ENCODE results near the gene CTTNBP2NL.

Gene CTTNBP2NL

GRCh38 chr1:112453876-112454275 is 57.9 kb downstream of the CTTNBP2NL start:
- no peak overlapping the region for H3K4me3 ChIP-seq
- DNase-seq (ENCODE audit: low spot score) = no peak
- TF ChIP-seq, protein P1, sequence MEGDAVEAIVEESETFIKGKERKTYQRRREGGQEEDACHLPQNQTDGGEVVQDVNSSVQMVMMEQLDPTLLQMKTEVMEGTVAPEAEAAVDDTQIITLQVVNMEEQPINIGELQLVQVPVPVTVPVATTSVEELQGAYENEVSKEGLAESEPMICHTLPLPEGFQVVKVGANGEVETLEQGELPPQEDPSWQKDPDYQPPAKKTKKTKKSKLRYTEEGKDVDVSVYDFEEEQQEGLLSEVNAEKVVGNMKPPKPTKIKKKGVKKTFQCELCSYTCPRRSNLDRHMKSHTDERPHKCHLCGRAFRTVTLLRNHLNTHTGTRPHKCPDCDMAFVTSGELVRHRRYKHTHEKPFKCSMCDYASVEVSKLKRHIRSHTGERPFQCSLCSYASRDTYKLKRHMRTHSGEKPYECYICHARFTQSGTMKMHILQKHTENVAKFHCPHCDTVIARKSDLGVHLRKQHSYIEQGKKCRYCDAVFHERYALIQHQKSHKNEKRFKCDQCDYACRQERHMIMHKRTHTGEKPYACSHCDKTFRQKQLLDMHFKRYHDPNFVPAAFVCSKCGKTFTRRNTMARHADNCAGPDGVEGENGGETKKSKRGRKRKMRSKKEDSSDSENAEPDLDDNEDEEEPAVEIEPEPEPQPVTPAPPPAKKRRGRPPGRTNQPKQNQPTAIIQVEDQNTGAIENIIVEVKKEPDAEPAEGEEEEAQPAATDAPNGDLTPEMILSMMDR (IDR thresholded peaks at IDR 0.05) = no peak
- H3K27ac ChIP-seq = no peak overlapping the region

- Histone ChIP-seq H3K4me3 (no peak overlapping the region), H3K27ac (no peak overlapping the region)
- DNase-seq (ENCODE audit: low spot score) = no peak
- TF ChIP-seq, protein P1 (IDR thresholded peaks at IDR 0.05) = no peak
Observed at GRCh38 chr1:112454316-112454715, 58.3 kb downstream of the CTTNBP2NL start.

DNA sequence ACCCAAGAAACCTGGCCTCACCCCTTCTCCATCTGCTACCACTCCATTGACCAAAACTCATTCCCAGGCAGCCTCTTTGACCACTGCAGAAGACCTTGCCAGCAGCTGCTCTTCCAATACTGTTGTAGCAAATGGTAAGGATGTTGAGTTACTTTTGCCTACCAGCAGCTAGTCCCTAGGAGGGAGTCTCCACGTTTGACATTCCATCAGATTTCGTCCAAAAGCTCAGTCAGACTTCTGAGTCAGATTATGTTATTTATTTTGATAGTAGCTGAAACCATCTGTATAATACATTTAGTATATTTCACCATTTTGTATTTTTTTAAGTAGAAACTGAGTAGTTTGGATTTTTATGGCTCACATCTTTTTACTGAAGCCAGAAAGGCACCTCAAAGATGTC is 61.2 kb downstream of the CTTNBP2NL start:
- no peak for DNase-seq (ENCODE audit: low spot score)
- no peak overlapping the region for H3K27ac ChIP-seq
- TF ChIP-seq, protein P1 (IDR thresholded peaks at IDR 0.05) = no peak

GRCh38 chr1:112457955-112458354 is 61.9 kb downstream of the CTTNBP2NL start:
- TF ChIP-seq, protein P1 (IDR thresholded peaks at IDR 0.05) = no peak
- no peak overlapping the region for H3K4me3 ChIP-seq
- H3K27ac ChIP-seq = no peak overlapping the region
- DNase-seq (ENCODE audit: low spot score) = no peak

More for the DNA sequence above, 61.2 kb downstream of the CTTNBP2NL start:
- no peak overlapping the region for H3K4me3 ChIP-seq

DNA sequence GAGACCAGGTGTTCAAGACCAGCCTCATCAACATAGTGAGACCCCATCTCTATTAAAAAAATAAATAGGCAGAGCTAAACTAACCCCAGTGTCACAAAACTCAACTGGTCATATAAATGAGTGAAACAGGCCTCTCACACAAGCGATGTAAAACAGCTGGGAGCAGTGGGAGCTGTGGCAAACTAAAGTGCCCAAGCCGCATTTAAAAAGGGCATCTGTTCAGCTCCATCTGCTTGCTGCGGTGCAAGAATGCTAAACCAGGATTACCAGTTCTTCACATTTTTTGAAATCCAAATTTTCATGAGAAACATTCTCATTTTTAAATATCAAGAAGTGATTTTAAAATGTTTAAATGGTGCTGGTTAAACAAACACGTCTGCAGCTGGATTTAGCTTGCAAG is 62.7 kb downstream of the CTTNBP2NL start:
- H3K27ac ChIP-seq = no peak overlapping the region
- DNase-seq (ENCODE audit: low spot score) = no peak

GRCh38 chr1:112460615-112461014 is 64.6 kb downstream of the CTTNBP2NL start:
- TF ChIP-seq, protein P1 (IDR thresholded peaks at IDR 0.05) = no peak
- H3K27ac ChIP-seq = no peak overlapping the region
- DNase-seq (ENCODE audit: low spot score) = no peak
- H3K4me3 ChIP-seq = no peak overlapping the region

More for the DNA sequence above, 62.7 kb downstream of the CTTNBP2NL start:
- TF ChIP-seq, protein P1 (IDR thresholded peaks at IDR 0.05) = no peak
- H3K4me3 ChIP-seq = no peak overlapping the region

GRCh38 chr1:112461200-112461871 is 65.3 kb downstream of the CTTNBP2NL start:
- peak overlapping the region in 1 of 2 donors; percentile 23 for H3K27ac ChIP-seq
- no peak for DNase-seq (ENCODE audit: low spot score)
- TF ChIP-seq, protein P1 (IDR thresholded peaks at IDR 0.05) = no peak
- no peak overlapping the region for H3K4me3 ChIP-seq
